GM12801 (cell line): ENCODE data around the gene KCTD8.

Experiments
- CTCF ChIP-seq: IDR thresholded peaks from one replicate; pipeline ENCODE4 v1.5.1; 2011; ENCODE audit warnings: control low read depth; ENCODE audit not compliant: insufficient read length; ENCODE audit errors: extremely low read depth

The KCTD8 gene

GRCh38 chr4:44159991-44160390 lies 288.6 kb downstream of the KCTD8 start:
- TF ChIP-seq CTCF = no peak

- no peak for TF ChIP-seq CTCF
These were observed 290.9 kb downstream of the KCTD8 start for GRCh38 chr4:44157611-44158277.

GRCh38 chr4:44150091-44150576 lies 298.5 kb downstream of the KCTD8 start:
- no peak for TF ChIP-seq CTCF

- no peak for TF ChIP-seq CTCF
These were observed 299.3 kb downstream of the KCTD8 start for GRCh38 chr4:44149282-44149681.

- TF ChIP-seq CTCF = no peak
These were observed 301.0 kb downstream of the KCTD8 start for GRCh38 chr4:44147571-44148075.

- TF ChIP-seq CTCF = no peak
These were observed 302.1 kb downstream of the KCTD8 start for GRCh38 chr4:44146516-44146915.

GRCh38 chr4:44145868-44146267 lies 302.7 kb downstream of the KCTD8 start:
- no peak for TF ChIP-seq CTCF
